Smooth muscle cell (in vitro differentiated cells): ENCODE results near the gene PNRC1. TPM values are rescaled to one million over a fixed set of nuclear protein-coding genes. Genes with fewer than 3 reads are reported as not detected.

Source experiments
- DNase-seq: peaks from one replicate; lab custom pipeline; 2025; ENCODE audit not compliant: unreplicated experiment; lab: John Stamatoyannopoulos, UW
- H2AFZ ChIP-seq: fragments of 200-600 bp; sonication (generic); 2 replicates; pipeline ENCODE4 v1.6.0; 2016; ENCODE audit warnings: antibody characterized with exemption, low read depth, mild to moderate bottlenecking
- H3F3A ChIP-seq: fragments of 200-600 bp; sonication (generic); 2 replicates; pipeline ENCODE4 v1.6.0; 2017; ENCODE audit warnings: antibody characterized with exemption, low read depth
- H3K27ac ChIP-seq: fragments of 200-600 bp; sonication (generic); 2 replicates; pipeline ENCODE4 v1.5.1; 2016; ENCODE audit warnings: low read depth, mild to moderate bottlenecking
- H3K27me3 ChIP-seq: fragments of 200-600 bp; sonication (generic); 2 replicates; pipeline ENCODE4 v1.6.1; 2016; ENCODE audit warnings: low read depth, mild to moderate bottlenecking
- H3K36me3 ChIP-seq: fragments of 200-600 bp; sonication (generic); 2 replicates; pipeline ENCODE4 v1.5.1; 2016; ENCODE audit warnings: low read depth
- H3K4me1 ChIP-seq: fragments of 200-600 bp; sonication (generic); 2 replicates; pipeline ENCODE4 v1.5.1; 2016; ENCODE audit warnings: low read depth
- H3K4me2 ChIP-seq: fragments of 200-600 bp; sonication (generic); 2 replicates; pipeline ENCODE4 v1.6.0; 2016; ENCODE audit warnings: mild to moderate bottlenecking
- H3K4me3 ChIP-seq: fragments of 200-600 bp; sonication (generic); 2 replicates; pipeline ENCODE4 v1.5.1; 2016; ENCODE audit warnings: mild to moderate bottlenecking
- H3K79me2 ChIP-seq: fragments of 200-600 bp; sonication (generic); 2 replicates; pipeline ENCODE4 v1.6.0; 2016; ENCODE audit warnings: low read depth, mild to moderate bottlenecking
- H3K9ac ChIP-seq: fragments of 200-600 bp; sonication (generic); 2 replicates; pipeline ENCODE4 v1.6.0; 2016; ENCODE audit warnings: low read depth
- H3K9me3 ChIP-seq: fragments of 200-600 bp; sonication (generic); replicated peaks from 2 replicates; pipeline ENCODE4 v1.5.1; 2016; ENCODE audit warnings: low read depth
- H4K20me1 ChIP-seq: fragments of 200-600 bp; sonication (generic); 2 replicates; pipeline ENCODE4 v1.6.0; 2016; ENCODE audit warnings: low read depth
- WGBS: methylation state at CpG from one replicate; pipeline ENCODE4 v1.1.7; 2016; ENCODE audit warnings: low lambda C conversion rate; 5-methylcytosine and 5-hydroxymethylcytosine counted together
- polyA plus RNA-seq: library from polyadenylated mRNA; unstranded; fragments of >200 nt; fragmentation: Nextera tagmentation; extraction: Ambion mirVana; gene quantifications from 2 replicates; pipeline ENCODE4 v1.2.1, GENCODE V29; 2016
- total RNA-seq: library from RNA; depleted of rRNA; stranded (reverse); fragments of >200 nt; gene quantifications from 2 replicates; pipeline ENCODE4 v1.2.3, GENCODE V29; 2014
- TF ChIP-seq, protein P1 (sequence below): fragments of 200-600 bp; sonication (generic); IDR thresholded peaks from 2 replicates; pipeline ENCODE4 v1.5.1; 2017; ENCODE audit warnings: borderline replicate concordance, mild to moderate bottlenecking, antibody characterized with exemption; ENCODE audit not compliant: insufficient read depth, poor library complexity, severe bottlenecking

Gene PNRC1
- total and polyA plus RNA-seq, 2 experiments from 2014 or later, result 188 to 198 TPM

DNA sequence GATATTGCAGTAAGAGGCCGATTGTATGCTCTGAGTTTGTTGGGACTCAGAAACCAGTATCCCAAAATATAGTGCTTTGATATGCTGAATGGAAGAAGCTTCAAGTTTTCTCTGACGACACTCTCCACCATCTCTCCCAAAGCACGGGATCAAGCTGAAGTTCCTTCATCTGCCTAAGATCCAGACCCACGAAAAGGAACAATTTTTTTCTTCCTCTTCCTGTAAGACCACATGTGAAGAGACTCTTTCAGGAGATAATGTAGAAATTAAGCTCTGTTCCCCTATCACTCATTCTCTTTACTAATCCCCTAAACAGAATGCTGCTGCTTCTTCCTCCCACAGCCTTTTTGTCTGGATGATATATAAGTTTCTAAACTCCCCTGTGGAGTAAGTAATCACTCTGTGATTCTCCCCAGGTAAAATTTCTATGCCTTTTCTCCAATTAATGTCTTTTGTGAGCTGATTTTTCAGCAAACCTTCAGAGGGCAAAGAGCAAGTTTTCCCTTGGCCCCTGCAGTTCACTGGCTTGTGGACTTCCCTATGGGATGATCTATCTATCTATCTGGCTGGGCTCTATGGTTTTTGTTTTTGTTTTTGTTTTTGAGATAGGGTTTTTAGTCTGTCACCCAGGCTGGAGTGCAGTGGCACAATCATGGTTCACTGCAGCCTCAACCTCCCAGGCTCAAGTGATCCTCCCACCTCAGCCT is 13.5 kb upstream of the PNRC1 start:
- DNase-seq, result no peak
- Histone ChIP-seq H4K20me1 (no peaks in the 10 kb centered on the region), H3K4me1 (peaks cover 6% of the 10 kb centered on the region), H3K79me2 (no peaks in the 10 kb centered on the region), H2AFZ (peak overlapping the region; percentile 75), H3K27me3 (no peaks in the 10 kb centered on the region), H3K4me3 (no peak overlapping the region), H3K9ac (no peak overlapping the region), H3K4me2 (no peak overlapping the region), H3K27ac (no peak overlapping the region), H3K9me3 (no peaks in the 10 kb centered on the region), H3K36me3 (no peaks in the 10 kb centered on the region), H3F3A (no peaks in the 10 kb centered on the region)
- TF ChIP-seq, protein P1, sequence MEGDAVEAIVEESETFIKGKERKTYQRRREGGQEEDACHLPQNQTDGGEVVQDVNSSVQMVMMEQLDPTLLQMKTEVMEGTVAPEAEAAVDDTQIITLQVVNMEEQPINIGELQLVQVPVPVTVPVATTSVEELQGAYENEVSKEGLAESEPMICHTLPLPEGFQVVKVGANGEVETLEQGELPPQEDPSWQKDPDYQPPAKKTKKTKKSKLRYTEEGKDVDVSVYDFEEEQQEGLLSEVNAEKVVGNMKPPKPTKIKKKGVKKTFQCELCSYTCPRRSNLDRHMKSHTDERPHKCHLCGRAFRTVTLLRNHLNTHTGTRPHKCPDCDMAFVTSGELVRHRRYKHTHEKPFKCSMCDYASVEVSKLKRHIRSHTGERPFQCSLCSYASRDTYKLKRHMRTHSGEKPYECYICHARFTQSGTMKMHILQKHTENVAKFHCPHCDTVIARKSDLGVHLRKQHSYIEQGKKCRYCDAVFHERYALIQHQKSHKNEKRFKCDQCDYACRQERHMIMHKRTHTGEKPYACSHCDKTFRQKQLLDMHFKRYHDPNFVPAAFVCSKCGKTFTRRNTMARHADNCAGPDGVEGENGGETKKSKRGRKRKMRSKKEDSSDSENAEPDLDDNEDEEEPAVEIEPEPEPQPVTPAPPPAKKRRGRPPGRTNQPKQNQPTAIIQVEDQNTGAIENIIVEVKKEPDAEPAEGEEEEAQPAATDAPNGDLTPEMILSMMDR, result no peak
- 71% methylated on average over 4 of the region's 4 CpGs for WGBS

DNA sequence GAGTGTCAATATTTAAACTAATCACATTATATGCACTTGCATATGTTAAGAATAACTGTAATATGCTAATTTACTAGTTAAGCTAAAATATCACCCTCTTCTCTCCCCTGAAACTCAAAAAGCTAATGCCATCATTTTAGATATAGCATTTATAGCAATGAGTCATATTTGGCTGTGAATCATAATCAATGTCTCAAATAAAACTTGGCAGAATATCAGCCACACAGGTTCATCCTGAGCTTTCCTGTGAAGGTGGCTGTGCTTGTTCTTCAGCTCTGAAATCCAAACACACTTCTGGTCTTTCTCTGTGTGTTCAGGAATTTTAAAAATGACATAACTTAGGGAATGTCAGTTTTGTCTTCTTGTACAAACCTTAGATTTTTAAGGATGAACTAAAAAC is 12.8 kb upstream of the PNRC1 start:
- Histone ChIP-seq H3K79me2 (no peaks in the 10 kb centered on the region), H4K20me1 (no peaks in the 10 kb centered on the region), H3K27ac (no peak overlapping the region), H3F3A (no peaks in the 10 kb centered on the region), H3K4me3 (no peak overlapping the region), H3K9ac (no peak overlapping the region), H2AFZ (no peak overlapping the region), H3K4me2 (no peak overlapping the region), H3K9me3 (no peaks in the 10 kb centered on the region), H3K27me3 (no peaks in the 10 kb centered on the region), H3K36me3 (no peaks in the 10 kb centered on the region), H3K4me1 (peaks cover 11% of the 10 kb centered on the region)
- TF ChIP-seq, protein P1, result no peak
- DNase-seq, result no peak

DNA sequence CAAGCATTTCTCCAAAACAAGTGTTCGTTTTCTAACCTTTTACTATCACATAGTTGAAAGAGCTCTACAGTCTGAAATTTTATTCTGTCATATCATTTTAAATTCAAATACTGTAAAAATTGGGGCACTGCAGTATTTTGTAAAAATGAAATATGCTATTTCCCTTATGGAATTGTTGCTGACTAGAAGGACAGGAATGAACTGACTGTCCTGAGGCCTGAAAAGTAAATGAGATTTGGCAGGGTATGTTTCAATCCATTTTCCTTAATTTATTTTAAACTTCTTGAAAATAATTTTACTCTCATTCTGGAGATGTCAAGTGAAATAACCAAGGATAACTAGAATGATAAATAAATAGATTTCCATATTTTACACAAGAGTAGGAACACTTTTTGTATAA is 11.9 kb upstream of the PNRC1 start:
- H3K9ac ChIP-seq, result no peak overlapping the region
- H3K27ac ChIP-seq, result no peak overlapping the region
- no peaks in the 10 kb centered on the region for H3F3A ChIP-seq
- DNase-seq, result no peak
- no peaks in the 10 kb centered on the region for H3K9me3 ChIP-seq
- H3K36me3 ChIP-seq, result no peaks in the 10 kb centered on the region
- no peak overlapping the region for H2AFZ ChIP-seq
- H4K20me1 ChIP-seq, result no peaks in the 10 kb centered on the region
- peaks cover 18% of the 10 kb centered on the region for H3K4me1 ChIP-seq
- H3K4me2 ChIP-seq, result no peak overlapping the region
- H3K27me3 ChIP-seq, result no peaks in the 10 kb centered on the region
- H3K79me2 ChIP-seq, result no peaks in the 10 kb centered on the region
- 95% methylated on average over 1 of the region's 1 CpG for WGBS
- no peak overlapping the region for H3K4me3 ChIP-seq
- TF ChIP-seq, protein P1, result no peak

DNA sequence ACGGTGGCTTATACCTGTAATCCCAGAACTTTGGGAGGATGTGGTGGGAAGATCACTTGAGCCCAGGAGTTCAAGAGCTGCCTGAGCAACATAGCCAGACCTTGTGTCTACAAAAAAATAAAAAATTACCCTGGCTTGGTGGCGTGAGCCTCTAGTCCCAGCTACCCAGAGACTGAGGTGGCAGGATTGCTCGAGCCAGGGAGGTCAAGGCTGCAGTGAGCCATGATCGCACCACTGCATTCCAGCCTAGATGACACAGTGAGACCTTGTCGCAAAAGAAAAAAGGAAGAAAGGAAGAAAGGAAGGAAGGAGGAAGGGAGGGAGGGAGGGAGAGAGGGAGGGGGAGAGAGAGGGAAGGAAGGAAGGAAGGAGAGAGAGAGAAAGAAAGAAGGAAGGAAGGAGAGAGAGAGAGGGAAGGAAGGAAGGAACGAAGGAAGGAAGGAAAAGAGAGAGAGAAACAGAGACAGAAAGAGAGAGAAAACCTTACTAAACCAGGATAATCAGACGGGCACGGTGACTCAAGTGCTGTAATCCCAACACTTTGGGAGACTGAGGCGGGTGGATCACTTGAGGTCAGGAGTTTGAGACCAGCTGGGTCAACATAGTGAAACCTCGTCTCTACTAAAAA is 10.9 kb upstream of the PNRC1 start:
- Histone ChIP-seq H3K36me3 (no peaks in the 10 kb centered on the region), H3K79me2 (no peaks in the 10 kb centered on the region), H3K27ac (no peak overlapping the region), H2AFZ (no peak overlapping the region), H3K4me2 (no peak overlapping the region), H3F3A (no peaks in the 10 kb centered on the region), H3K9me3 (no peaks in the 10 kb centered on the region), H4K20me1 (no peaks in the 10 kb centered on the region), H3K27me3 (no peaks in the 10 kb centered on the region), H3K4me1 (peaks cover 18% of the 10 kb centered on the region), H3K4me3 (no peak overlapping the region), H3K9ac (no peak overlapping the region)
- DNase-seq, result no peak
- TF ChIP-seq, protein P1, result no peak
- 86% methylated on average over 10 of the region's 10 CpGs for WGBS
